HEK293T (cell line): ENCODE results near the gene LGR6.
"Not testable (repeated sequence)": the region's sequence is repeated elsewhere in the genome, so short reads cannot be mapped to it uniquely, and the experiment has no call there.

Experiments used
- CTCF ChIA-PET: fragments of 350-600 bp; formaldehyde crosslinking; extraction: SDS; loops from one replicate; lab custom pipeline; 2021; ENCODE audit warnings: antibody characterized with exemption, inconsistent platforms; lab: Yijun Ruan, JAX
- POLR2A ChIA-PET: fragments of 350-600 bp; formaldehyde crosslinking; extraction: SDS; loops from one replicate; lab custom pipeline; 2020; ENCODE audit warnings: antibody characterized with exemption, inconsistent platforms; lab: Yijun Ruan, JAX
- DNase-seq: peaks from one replicate; pipeline ENCODE4 v3.0.0; 2012; ENCODE audit warnings: mixed read lengths; ENCODE audit errors: extremely low spot score
- ARNT ChIP-seq: fragments of 450-650 bp; IDR thresholded peaks from 2 replicates; pipeline ENCODE4 v1.6.1; 2017; ENCODE audit warnings: mild to moderate bottlenecking
- BHLHE40 ChIP-seq: fragments of 450-650 bp; IDR thresholded peaks from 2 replicates; pipeline ENCODE4 v1.6.1; 2016; ENCODE audit warnings: mild to moderate bottlenecking, moderate library complexity, borderline replicate concordance
- CTBP1 ChIP-seq: fragments of 450-650 bp; IDR thresholded peaks from 2 replicates; pipeline ENCODE4 v1.6.1; 2016; ENCODE audit warnings: borderline replicate concordance
- ELF4 ChIP-seq: fragments of 450-650 bp; IDR thresholded peaks from 2 replicates; pipeline ENCODE4 v1.6.1; 2017; ENCODE audit warnings: antibody characterized with exemption
- FOXA1 ChIP-seq: fragments of 450-650 bp; IDR thresholded peaks from 2 replicates; pipeline ENCODE4 v1.6.1; 2016; ENCODE audit warnings: mild to moderate bottlenecking
- FOXK2 ChIP-seq: fragments of 450-650 bp; IDR thresholded peaks from 2 replicates; pipeline ENCODE4 v1.6.1; 2016; ENCODE audit warnings: mild to moderate bottlenecking
- FOXM1 ChIP-seq: fragments of 450-650 bp; IDR thresholded peaks from 2 replicates; pipeline ENCODE4 v1.6.1; 2017; ENCODE audit warnings: mild to moderate bottlenecking, borderline replicate concordance
- HDGF ChIP-seq: fragments of 450-650 bp; IDR thresholded peaks from 2 replicates; pipeline ENCODE4 v1.6.1; 2017; ENCODE audit warnings: antibody characterized with exemption, borderline replicate concordance
- L3MBTL2 ChIP-seq: fragments of 450-650 bp; conservative IDR thresholded peaks from 2 replicates; pipeline ENCODE4 v1.6.1; 2016; ENCODE audit warnings: mild to moderate bottlenecking
- LEF1 ChIP-seq: fragments of 450-650 bp; IDR thresholded peaks from 2 replicates; pipeline ENCODE4 v1.6.1; 2017; ENCODE audit warnings: mild to moderate bottlenecking, borderline replicate concordance
- NFRKB ChIP-seq: fragments of 450-650 bp; IDR thresholded peaks from 2 replicates; pipeline ENCODE4 v1.6.1; 2016; ENCODE audit warnings: mild to moderate bottlenecking, moderate library complexity
- SP1 ChIP-seq: fragments of 450-650 bp; IDR thresholded peaks from 2 replicates; pipeline ENCODE4 v1.6.1; 2017
- SUZ12 ChIP-seq: fragments of 450-650 bp; IDR thresholded peaks from 2 replicates; pipeline ENCODE4 v1.6.1; 2016; ENCODE audit warnings: mild to moderate bottlenecking
- TARDBP ChIP-seq: fragments of 450-650 bp; IDR thresholded peaks from 2 replicates; pipeline ENCODE4 v1.6.1; 2016
- ZNF384 ChIP-seq: fragments of 450-650 bp; IDR thresholded peaks from 2 replicates; pipeline ENCODE4 v1.6.1; 2016
- TF ChIP-seq, protein P1 (sequence below): fragments of 450-650 bp; IDR thresholded peaks from 2 replicates; pipeline ENCODE4 v1.6.1; 2016

Gene LGR6

DNA sequence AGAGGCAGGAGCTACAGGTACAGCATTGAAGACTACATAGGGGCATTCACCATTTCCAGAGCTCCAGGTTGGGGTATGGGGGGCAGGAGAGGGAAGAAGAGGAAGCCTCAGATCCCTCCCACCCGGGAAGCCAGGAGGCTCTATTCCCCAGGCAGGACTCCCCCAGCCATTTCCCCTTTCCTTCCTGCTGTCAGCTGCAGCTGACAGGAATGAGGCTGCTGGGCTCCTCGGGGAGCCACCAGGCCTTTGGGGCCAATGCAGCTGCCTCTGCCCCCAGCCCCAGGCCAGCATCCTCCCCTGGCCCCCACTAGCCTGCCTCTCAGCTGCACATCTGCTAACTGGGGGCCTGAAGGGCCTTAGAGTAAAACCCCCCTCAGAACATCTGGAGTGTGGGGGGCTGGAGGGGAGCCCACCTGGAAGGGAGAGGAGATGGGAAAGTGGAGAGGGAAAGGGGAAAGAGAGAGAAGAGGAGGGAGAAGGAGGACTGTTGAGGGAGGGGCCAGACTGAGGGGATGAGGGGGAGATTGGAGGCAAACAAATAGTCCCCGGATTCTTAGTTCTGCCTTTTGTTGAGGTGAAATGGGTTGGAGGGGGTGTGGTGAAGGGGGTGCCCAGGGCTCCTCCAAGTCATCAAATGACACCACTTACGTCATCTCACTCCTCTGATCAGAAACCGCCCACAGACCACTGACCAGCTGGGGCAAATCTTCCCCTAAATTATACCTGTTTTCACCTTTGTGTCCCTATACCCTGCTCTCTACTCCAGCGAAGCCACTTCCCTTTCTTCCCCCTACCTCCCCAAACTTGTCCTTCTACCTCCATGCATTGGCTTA, 58.0 kb downstream of the LGR6 start:
- no peak for DNase-seq
- no peak for TF ChIP-seq FOXM1
- no peak for TF ChIP-seq SP1
- POLR2A ChIA-PET, result no interaction called here
- CTCF ChIA-PET, result interaction anchor here (1.1 kb wide), 1 partner anchor 15 kb away, joined by 3 read pairs; no protein-coding TSS in a partner anchor

DNA sequence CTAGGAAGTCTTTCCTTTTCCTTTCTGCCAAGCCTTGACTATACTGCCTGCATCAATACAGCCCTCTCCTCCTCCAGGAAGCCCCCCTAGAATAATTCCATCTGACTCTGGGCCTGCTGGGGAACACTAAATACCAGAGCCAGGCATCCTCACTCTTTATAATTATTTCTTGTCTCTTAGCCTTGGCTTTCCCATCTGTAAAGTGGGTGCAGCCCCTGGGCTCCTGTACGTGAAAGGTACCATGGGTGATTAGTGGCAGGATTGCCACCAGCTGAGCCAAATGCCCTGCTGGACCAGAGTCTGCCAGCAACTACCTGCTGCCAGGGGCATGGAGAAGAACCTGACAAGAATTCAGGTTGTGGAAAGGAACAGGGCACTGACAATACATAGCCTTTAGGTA, 58.7 kb downstream of the LGR6 start:
- TF ChIP-seq FOXK2 (no peak), FOXA1 (no peak), BHLHE40 (no peak), ARNT (no peak)
- no peak for DNase-seq
- ChIA-PET POLR2A (no interaction called here), CTCF (no interaction called here)

DNA sequence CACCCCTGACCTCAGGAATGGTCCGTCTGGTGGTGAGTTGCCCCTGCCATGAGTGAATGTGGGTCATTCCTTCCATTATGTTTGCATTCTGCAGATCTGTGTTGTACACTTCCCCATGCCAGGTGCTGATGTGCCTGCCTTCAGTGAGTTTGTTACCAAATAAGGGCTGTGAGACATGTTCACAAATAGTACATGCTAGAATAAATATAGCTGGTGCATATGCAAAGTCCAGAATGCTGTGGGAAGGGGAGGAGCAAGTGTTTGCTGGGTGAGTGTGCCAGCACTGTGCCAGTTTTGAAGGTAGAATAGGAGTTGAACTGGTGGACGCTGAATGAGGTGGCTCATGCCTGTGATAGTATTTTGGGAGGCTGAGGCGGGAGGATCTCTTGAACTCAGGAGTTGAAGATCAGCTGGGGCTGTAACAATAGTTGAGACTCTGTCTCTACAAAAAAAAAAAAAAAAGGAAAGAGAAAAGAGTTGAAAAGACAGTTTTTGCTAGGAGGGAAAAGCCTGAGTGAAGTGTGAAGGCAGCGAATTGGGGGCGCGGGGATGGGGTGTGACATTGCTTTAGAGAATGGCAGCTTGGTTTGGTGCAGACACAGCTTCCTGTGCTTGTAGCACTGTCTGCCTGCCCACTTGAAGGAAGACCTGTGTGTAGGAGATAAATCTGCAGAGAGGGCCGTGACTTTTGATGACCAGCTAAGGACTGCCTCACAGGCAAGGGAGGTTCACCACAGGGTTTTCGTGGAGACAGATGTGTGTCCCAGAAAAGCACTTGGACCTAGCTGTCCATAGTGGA, 61.1 kb downstream of the LGR6 start:
- no peak for TF ChIP-seq L3MBTL2
- ChIA-PET POLR2A (interaction anchor here (1.2 kb wide), 1 partner anchor 33 kb away, joined by 3 read pairs; no protein-coding TSS in a partner anchor), CTCF (interaction anchor here (2.0 kb wide), 1 partner anchor 18 kb away, joined by 6 read pairs; no protein-coding TSS in a partner anchor)
- no peak for DNase-seq

DNA sequence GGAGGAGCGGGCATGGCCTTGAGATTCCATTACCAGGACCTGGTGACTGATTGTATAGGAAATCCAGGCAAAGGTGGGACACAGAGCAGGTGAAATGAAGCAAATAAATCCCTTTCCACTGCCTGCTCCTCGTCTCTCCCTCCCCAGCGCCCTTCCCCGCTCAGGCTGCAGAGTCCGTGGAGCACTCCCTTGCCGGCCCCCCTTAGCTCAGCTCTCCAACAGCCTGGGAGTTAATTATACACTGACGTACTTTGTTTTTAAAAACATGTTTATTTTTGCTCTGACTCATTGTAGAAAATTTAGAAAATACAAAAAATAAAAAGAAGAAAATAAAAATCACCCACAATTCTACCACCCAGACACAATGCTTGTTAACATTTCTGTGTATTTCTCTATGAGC, 61.7 kb downstream of the LGR6 start:
- DNase-seq, result no peak
- ChIA-PET CTCF (interaction anchor here (2.0 kb wide), 1 partner anchor 18 kb away, joined by 6 read pairs; no protein-coding TSS in a partner anchor), POLR2A (no interaction called here)
- no peak for TF ChIP-seq SP1
- TF ChIP-seq ZNF384, result no peak
- TF ChIP-seq TARDBP, result no peak
- TF ChIP-seq FOXK2, result no peak
- TF ChIP-seq ELF4, result no peak
- no peak for TF ChIP-seq LEF1
- TF ChIP-seq L3MBTL2, result no peak
- no peak for TF ChIP-seq BHLHE40
- no peak for TF ChIP-seq FOXM1
- TF ChIP-seq HDGF, result no peak

DNA sequence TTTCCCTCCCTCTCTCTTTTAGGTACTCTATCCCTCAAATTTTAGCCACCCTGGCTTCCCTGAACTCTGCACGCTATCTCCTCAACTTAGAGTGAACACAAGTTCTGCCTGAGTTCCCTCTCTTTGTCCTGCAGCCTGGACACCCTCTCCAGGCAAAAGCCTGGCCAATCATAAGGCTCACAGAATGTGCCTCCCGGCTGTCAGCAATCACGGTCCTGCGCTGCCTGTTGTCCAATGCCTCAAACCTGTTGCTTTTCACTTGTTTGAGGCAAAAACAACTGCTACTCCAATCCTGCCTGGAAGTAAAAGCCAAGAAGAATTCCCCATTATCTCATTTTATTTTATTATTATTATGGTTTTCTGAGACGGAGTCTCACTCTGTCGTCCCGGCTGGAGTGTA, 66.1 kb downstream of the LGR6 start:
- ChIA-PET POLR2A (no interaction called here), CTCF (no interaction called here)
- no peak for DNase-seq
- TF ChIP-seq LEF1, result no peak
- TF ChIP-seq TARDBP, result no peak
- TF ChIP-seq SUZ12, result no peak
- TF ChIP-seq NFRKB, result no peak
- no peak for TF ChIP-seq ZNF384
- no peak for TF ChIP-seq FOXK2
- no peak for TF ChIP-seq CTBP1
- TF ChIP-seq FOXM1, result no peak
- no peak for TF ChIP-seq HDGF
- no peak for TF ChIP-seq ELF4
- TF ChIP-seq, protein P1, sequence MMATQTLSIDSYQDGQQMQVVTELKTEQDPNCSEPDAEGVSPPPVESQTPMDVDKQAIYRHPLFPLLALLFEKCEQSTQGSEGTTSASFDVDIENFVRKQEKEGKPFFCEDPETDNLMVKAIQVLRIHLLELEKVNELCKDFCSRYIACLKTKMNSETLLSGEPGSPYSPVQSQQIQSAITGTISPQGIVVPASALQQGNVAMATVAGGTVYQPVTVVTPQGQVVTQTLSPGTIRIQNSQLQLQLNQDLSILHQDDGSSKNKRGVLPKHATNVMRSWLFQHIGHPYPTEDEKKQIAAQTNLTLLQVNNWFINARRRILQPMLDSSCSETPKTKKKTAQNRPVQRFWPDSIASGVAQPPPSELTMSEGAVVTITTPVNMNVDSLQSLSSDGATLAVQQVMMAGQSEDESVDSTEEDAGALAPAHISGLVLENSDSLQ, result no peak
- TF ChIP-seq L3MBTL2, result no peak
- no peak for TF ChIP-seq SP1
- TF ChIP-seq ARNT, result no peak
- no peak for TF ChIP-seq FOXA1
- no peak for TF ChIP-seq BHLHE40

DNA sequence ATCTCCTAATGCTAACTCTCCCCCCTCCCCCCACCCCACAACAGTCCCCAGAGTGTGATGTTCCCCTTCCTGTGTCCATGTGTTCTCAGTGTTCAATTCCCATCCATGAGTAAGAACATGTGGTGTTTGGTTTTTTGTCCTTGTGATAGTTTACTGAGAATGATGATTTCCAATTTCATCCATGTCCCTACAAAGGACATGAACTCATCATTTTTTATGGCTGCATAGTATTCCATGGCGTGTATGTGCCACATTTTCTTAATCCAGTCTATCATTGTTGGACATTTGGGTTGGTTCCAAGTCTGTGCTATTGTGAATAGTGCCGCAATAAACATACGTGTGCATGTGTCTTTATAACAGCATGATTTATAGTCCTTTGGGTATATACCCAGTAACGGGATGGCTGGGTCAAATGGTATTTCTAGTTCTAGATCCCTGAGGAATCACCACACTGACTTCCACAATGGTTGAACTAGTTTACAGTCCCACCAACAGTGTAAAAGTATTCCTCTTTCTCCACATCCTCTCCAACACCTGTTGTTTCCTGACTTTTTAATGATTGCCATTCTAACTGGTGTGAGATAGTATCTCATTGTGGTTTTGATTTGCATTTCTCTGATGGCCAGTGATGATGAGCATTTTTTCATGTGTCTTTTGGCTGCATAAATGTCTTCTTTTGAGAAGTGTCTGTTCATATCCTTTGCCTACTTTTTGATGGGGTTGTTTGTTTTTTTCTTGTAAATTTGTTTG, 67.8 kb downstream of the LGR6 start:
- DNase-seq, CTCF ChIA-PET, POLR2A ChIA-PET: not testable (repeated sequence)

DNA sequence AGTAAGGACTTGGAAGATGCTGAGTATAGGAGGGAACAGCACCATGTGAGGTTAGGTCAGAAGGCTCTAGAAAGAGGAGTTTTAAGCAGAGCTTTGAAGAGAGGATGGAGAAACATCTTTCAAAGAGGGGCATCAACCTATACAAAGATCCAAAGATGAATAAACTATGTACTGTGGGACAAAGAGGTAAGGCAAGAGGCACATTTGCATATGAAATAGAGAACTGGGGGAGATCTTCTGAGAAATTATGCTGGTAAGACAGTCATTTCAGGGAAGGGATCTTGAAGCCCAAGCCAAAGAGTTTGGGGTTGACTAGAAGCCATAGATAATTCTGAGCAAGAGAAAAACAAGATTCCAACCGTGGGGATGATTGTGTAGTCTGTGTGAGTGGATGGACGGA, 70.0 kb downstream of the LGR6 start:
- DNase-seq, result no peak
- no peak for TF ChIP-seq ELF4
- no peak for TF ChIP-seq LEF1
- TF ChIP-seq CTBP1, result no peak
- no peak for TF ChIP-seq SP1
- TF ChIP-seq FOXA1, result no peak
- TF ChIP-seq NFRKB, result no peak
- no peak for TF ChIP-seq FOXK2
- no peak for TF ChIP-seq ARNT
- TF ChIP-seq ZNF384, result no peak
- TF ChIP-seq BHLHE40, result no peak
- TF ChIP-seq, protein P1, result no peak
- TF ChIP-seq HDGF, result no peak
- TF ChIP-seq SUZ12, result no peak
- TF ChIP-seq TARDBP, result no peak
- no peak for TF ChIP-seq FOXM1
- no peak for TF ChIP-seq L3MBTL2
- POLR2A ChIA-PET, result no interaction called here
- CTCF ChIA-PET, result no interaction called here
